ENCODE data around the gene CD81. TPM values are rescaled to one million over a fixed set of nuclear protein-coding genes. Genes with fewer than 3 reads are reported as not detected.

CD81 gene
- total and polyA plus RNA-seq, 9 of the 15 experiments (the other 6 are each of a cell fraction or from before 2014, with no cell fraction given), result 2.4 to 189 (median 61.7) TPM

GRCh38 chr11:2400069-2400761 lies 23.1 kb downstream of the CD81 start, which contains the start of gene TSSC4 (continued):
- TF ChIP-seq HES1 (IDR thresholded peaks at IDR 0.05; ENCODE audit: low read depth), result no peak
- TF ChIP-seq DDX20 (tag; IDR thresholded peaks at IDR 0.05; ENCODE audit: low read depth), result no peak
- peak; percentile 62 for TF ChIP-seq CCNT2 (IDR thresholded peaks at IDR 0.05; ENCODE audit: borderline replicate concordance, extremely low read depth, insufficient read length, low read depth, low read length)
- peak; percentile 92 for TF ChIP-seq ELF2 (CRISPR knock-in tag; IDR thresholded peaks at IDR 0.05)
- peak; percentile 87 for TF ChIP-seq ZBTB12 (CRISPR knock-in tag; IDR thresholded peaks at IDR 0.05)
- TF ChIP-seq ZBTB7A (IDR thresholded peaks at IDR 0.05; ENCODE audit: borderline replicate concordance, control insufficient read depth, low read depth, low read length), result peak; percentile 29; the same call in 1 of the 2 replicates
- TF ChIP-seq TCF3 (CRISPR knock-in tag; IDR thresholded peaks at IDR 0.05), result no peak; the same call in 1 of the 2 replicates
- peak in 1 of 2 experiments; percentile 92; a peak in 2 of 4 replicates for TF ChIP-seq BCLAF1 (IDR thresholded peaks at IDR 0.05; ENCODE audit: borderline replicate concordance in 1 of 2, control insufficient read depth in 1 of 2, low read depth in 2 of 2, low read length in 1 of 2)
- peak; percentile 21 for TF ChIP-seq SP2 (IDR thresholded peaks at IDR 0.05; ENCODE audit: extremely low read depth, low read depth, low read length, poor library complexity, severe bottlenecking)
- TF ChIP-seq MIER1 (IDR thresholded peaks at IDR 0.05; ENCODE audit: low read depth), result no peak
- TF ChIP-seq POLR2AphosphoS5 (IDR thresholded peaks at IDR 0.05; ENCODE audit: control insufficient read depth, insufficient read depth, low read depth, low read length), result peak; percentile 82
- TF ChIP-seq ZEB2 (IDR thresholded peaks at IDR 0.05), result peak; percentile 42; the same call in 1 of the 2 replicates
- TF ChIP-seq ZMIZ1 (IDR thresholded peaks at IDR 0.05; ENCODE audit: low read depth in 2 of 2, low read length in 2 of 2), result peak in 1 of 2 experiments; percentile 60; a peak in 1 of 4 replicates
- TF ChIP-seq PHF20 (IDR thresholded peaks at IDR 0.05; ENCODE audit: partially characterized antibody), result peak; percentile 73
- TF ChIP-seq TRIM28 (IDR thresholded peaks at IDR 0.05), result no peak
- TF ChIP-seq NFIC (IDR thresholded peaks at IDR 0.05), result 0 out of 2 replicates have a peak, but pooled peaks have one; percentile 38
- peak; percentile 59; the same call in 1 of the 2 replicates for TF ChIP-seq KLF16 (IDR thresholded peaks at IDR 0.05)
- peak; percentile 66; the same call in 1 of the 2 replicates for TF ChIP-seq ZNF764 (CRISPR knock-in tag; IDR thresholded peaks at IDR 0.05; ENCODE audit: low read depth)
- peak; percentile 97 for TF ChIP-seq ATF7 (IDR thresholded peaks at IDR 0.05)
